Spinal cord (tissue), 10 donors: Measurements from ENCODE around the gene MED22. TPM values are rescaled to one million over a fixed set of nuclear protein-coding genes. Genes with fewer than 3 reads are reported as not detected.

Experiments used
- DNase-seq, 6 donors: peaks; one replicate each; pipeline versions ENCODE4 v3.0.0 to v3.0.0-alpha.2; 2013 to 2015; ENCODE audit warnings: low spot score in 6 of 6, low read depth in 4 of 6
- H3K27ac ChIP-seq: one replicate; pipeline ENCODE4 v1.5.1; 2013; ENCODE audit warnings: low read depth, low read length, control low read depth
- H3K27me3 ChIP-seq: one replicate; pipeline ENCODE4 v1.6.1; 2013; ENCODE audit warnings: low read length; ENCODE audit not compliant: control insufficient read depth, insufficient read depth
- H3K36me3 ChIP-seq: one replicate; pipeline ENCODE4 v1.6.1; 2013; ENCODE audit warnings: low read length; ENCODE audit not compliant: control insufficient read depth, insufficient read depth
- H3K4me1 ChIP-seq: one replicate; pipeline ENCODE4 v1.6.1; 2013; ENCODE audit warnings: low read length; ENCODE audit not compliant: control insufficient read depth, insufficient read depth
- H3K4me3 ChIP-seq: one replicate; pipeline ENCODE4 v1.5.1; 2013; ENCODE audit warnings: low read depth, low read length, control low read depth
- H3K9me3 ChIP-seq: one replicate; pipeline ENCODE4 v1.6.1; 2013; ENCODE audit warnings: low read length; ENCODE audit not compliant: control insufficient read depth, insufficient read depth
- WGBS: methylation state at CpG from one replicate; pipeline ENCODE4 v1.1.5; 2013; ENCODE audit warnings: missing lambda C conversion rate; ENCODE audit not compliant: insufficient coverage; 5-methylcytosine and 5-hydroxymethylcytosine counted together
- polyA plus RNA-seq, 2 donors: library from polyadenylated mRNA; unstranded; fragments of 120-200 nt; gene quantifications; one replicate each; pipeline ENCODE4 v1.2.1, GENCODE V29; 2013; ENCODE audit not compliant: insufficient read length in 2 of 2
- total RNA-seq, 2 donors: library from RNA; depleted of rRNA in 1 of 2; stranded (reverse); fragments of 120-200 nt in 1 of 2; fragments of >200 nt in 1 of 2; gene quantifications; one replicate each; pipeline versions ENCODE4 v1.2.3 to v1.2.4, GENCODE V29; 2013 to 2014
- donor health status: healthy.

MED22 gene
- total and polyA plus RNA-seq, 4 donors: 16.5 to 41.2 (median 33.0) TPM

GRCh38 chr9:133359399-133360175 lies 11.7 kb upstream of the MED22 start:
- no peaks in the 10 kb centered on the region for H3K9me3 ChIP-seq
- no peak overlapping the region for H3K4me3 ChIP-seq
- no peak overlapping the region for H3K27ac ChIP-seq
- peak in 1 of 6 donors; percentile 14 for DNase-seq
- H3K27me3 ChIP-seq: no peaks in the 10 kb centered on the region
- whole genome bisulfite sequencing: 77% methylated on average over 17 of the region's 20 CpGs
- H3K4me1 ChIP-seq: peaks cover 44% of the 10 kb centered on the region
- H3K36me3 ChIP-seq: peaks cover 76% of the 10 kb centered on the region

DNA sequence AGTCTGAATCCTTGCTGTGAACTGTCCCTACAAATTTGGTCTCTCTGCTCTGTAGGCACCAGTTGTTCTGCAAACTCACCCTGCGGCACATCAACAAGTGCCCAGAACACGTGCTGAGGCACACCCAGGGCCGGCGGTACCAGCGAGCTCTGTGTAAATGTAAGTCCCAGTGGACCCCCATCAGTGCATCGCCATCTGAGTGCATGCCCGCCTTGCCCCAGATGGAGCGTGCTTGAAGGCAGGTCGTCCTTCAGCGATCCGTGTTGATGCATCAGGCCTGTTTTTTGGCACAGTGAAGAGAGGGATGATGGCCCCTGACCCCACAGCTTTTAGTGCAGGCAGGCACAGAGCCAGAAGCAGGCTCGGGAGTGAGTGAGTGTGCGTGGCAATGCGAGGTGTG lies 9.7 kb upstream of the MED22 start:
- peaks cover 44% of the 10 kb centered on the region for H3K4me1 ChIP-seq
- no peak for DNase-seq
- WGBS: 87% methylated on average over 14 of the region's 14 CpGs
- H3K4me3 ChIP-seq: peak overlapping the region; percentile 68
- no peaks in the 10 kb centered on the region for H3K27me3 ChIP-seq
- peaks cover 71% of the 10 kb centered on the region for H3K36me3 ChIP-seq
- H3K27ac ChIP-seq: no peak overlapping the region
- H3K9me3 ChIP-seq: no peaks in the 10 kb centered on the region

GRCh38 chr9:133356391-133357091 lies 8.6 kb upstream of the MED22 start, which contains the start of the genes SURF1 and SURF2:
TSS of gene SURF1 (minus strand) at chr9:133356487. CDS start at chr9:133356453, 34 bp downstream.
TSS of gene SURF2 (plus strand) at chr9:133356550. CDS start at chr9:133356593, 43 bp downstream.
- Histone ChIP-seq H3K4me1 (peaks cover 44% of the 10 kb centered on the region), H3K36me3 (peaks cover 69% of the 10 kb centered on the region)
- under 1% methylated on average over 78 of the region's 78 CpGs for WGBS

DNA sequence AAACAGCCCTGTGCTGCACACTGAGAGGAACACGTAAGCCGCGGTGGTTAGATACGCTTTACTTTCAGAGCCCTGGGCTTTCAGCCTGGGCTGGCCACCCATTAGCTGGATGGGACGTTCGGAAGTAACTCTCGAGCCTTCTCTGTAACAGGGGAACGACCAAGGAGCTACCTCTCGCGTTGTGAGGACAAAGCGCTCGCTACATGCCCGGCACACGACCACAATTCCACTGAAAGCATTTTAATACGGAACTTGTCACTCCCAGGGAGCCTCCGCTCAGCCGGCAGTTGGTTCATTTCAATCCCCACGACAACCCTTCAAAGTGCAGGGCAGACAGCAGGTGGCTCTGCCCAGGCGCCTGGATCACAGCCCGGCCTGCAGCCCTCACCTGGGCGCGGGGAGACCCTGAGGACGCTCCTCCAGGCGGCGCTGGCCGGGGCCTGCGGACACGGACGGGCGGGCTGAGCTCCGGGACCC lies 8.0 kb upstream of the MED22 start:
- peaks cover 44% of the 10 kb centered on the region for H3K4me1 ChIP-seq
- no peak for DNase-seq
- H3K36me3 ChIP-seq: peaks cover 69% of the 10 kb centered on the region
- H3K27ac ChIP-seq: no peak overlapping the region
- H3K9me3 ChIP-seq: no peaks in the 10 kb centered on the region
- H3K4me3 ChIP-seq: peak overlapping the region; percentile 62
- WGBS: under 1% methylated on average over 31 of the region's 31 CpGs
- no peaks in the 10 kb centered on the region for H3K27me3 ChIP-seq

More at GRCh38 chr9:133356391-133357091, 8.6 kb upstream of the MED22 start, which contains the start of the genes SURF1 and SURF2:
- no peak within 1 kb of the TSS for H3K27ac ChIP-seq
- H3K9me3 ChIP-seq: no peaks in the 10 kb centered on the region
- no peaks in the 10 kb centered on the region for H3K27me3 ChIP-seq
- peak within 1 kb of the TSS; percentile 68 for H3K4me3 ChIP-seq
- DNase-seq: peak in 3 of 6 donors; percentile 75 to 94 (median 94)

DNA sequence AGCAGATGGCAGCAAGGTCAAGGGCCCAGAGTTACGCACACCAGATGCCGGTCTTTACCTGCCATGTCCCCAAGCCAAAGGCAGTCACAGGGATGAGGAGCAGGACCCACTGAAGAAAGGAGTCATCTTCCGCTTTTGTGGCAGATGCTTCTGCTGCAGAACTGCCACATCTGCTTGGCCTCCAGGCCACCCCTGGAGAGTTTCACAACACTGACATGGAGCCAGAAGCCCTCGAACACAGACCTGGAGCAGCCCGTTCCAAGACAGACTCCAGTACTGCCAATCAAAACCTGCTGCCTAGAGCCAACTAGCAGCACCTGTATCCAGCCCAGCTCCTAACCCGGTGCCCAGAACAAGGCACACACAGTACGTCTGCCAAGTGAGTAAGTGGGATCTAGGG lies 6.8 kb upstream of the MED22 start:
- WGBS: 89% methylated on average over 7 of the region's 7 CpGs
- H3K4me1 ChIP-seq: peaks cover 43% of the 10 kb centered on the region
- no peak for DNase-seq
- H3K27me3 ChIP-seq: no peaks in the 10 kb centered on the region
- no peak overlapping the region for H3K4me3 ChIP-seq
- no peak overlapping the region for H3K27ac ChIP-seq
- peaks cover 68% of the 10 kb centered on the region for H3K36me3 ChIP-seq
- no peaks in the 10 kb centered on the region for H3K9me3 ChIP-seq

DNA sequence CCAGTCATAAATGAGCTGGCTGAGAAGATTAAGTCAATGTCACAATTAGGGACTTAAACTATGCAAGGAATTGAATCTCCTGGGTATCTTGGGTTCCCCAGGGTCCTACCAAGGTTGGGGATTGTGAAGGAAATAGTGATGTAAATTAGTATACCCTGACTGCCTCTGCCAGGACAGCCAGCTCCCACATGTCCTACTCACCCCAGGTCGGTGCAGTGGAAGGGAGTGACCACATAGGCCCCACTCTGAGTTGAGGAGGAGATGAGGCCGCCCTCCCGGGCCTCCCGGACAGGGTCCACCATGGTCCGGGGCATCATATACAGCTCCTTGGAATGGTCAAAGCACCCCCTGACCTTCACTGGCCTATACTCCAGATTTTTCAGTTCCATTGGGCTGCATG lies 5.6 kb upstream of the MED22 start:
- 86% methylated on average over 5 of the region's 5 CpGs for WGBS

GRCh38 chr9:133352635-133353340 lies 4.9 kb upstream of the MED22 start:
- H3K27me3 ChIP-seq: no peaks in the 10 kb centered on the region
- DNase-seq: no peak
- peaks cover 38% of the 10 kb centered on the region for H3K4me1 ChIP-seq
- H3K36me3 ChIP-seq: peaks cover 55% of the 10 kb centered on the region
- H3K4me3 ChIP-seq: no peak overlapping the region
- WGBS: 80% methylated on average over 6 of the region's 8 CpGs
- H3K27ac ChIP-seq: no peak overlapping the region
- no peaks in the 10 kb centered on the region for H3K9me3 ChIP-seq

More for the DNA sequence above, 5.6 kb upstream of the MED22 start:
- H3K36me3 ChIP-seq: peaks cover 61% of the 10 kb centered on the region
- H3K9me3 ChIP-seq: no peaks in the 10 kb centered on the region
- H3K4me1 ChIP-seq: peaks cover 41% of the 10 kb centered on the region
- H3K27me3 ChIP-seq: no peaks in the 10 kb centered on the region
- DNase-seq: no peak
- H3K4me3 ChIP-seq: no peak overlapping the region
- no peak overlapping the region for H3K27ac ChIP-seq

DNA sequence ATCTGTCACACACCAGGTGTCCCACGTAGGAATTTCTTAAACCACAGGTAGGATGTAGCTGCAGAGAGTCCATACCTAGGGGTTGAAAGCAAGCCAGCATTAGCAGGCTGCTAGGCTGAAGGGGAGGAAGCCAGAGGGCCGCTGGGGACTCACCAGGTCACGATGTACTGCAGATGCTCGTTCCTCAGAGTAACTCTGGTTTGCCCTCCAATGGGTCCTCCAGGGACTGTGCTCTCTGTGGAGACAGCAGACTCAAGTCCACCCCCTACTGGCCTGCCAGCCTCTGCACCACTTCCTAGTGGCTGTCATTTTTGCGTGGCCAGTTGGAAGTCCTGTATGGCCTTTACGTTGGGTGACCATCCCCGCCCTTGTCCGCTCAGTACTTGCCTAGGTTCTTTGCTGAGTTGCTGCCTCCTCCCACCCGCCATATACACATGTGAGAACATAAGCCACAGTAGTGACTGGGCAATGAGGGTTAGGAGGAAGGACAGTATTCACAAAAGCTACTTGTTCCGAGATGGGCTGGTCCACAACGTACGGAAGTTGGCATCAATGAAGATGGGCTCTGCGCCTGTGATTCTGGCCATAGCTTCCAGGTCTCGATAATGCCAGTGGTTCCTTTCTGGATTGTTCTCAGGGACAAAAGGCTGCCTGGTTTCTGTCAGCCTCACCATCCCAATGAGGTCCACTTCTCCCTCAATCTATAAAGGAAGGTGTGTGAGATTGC lies 4.1 kb upstream of the MED22 start:
- Histone ChIP-seq H3K36me3 (peaks cover 50% of the 10 kb centered on the region), H3K9me3 (no peaks in the 10 kb centered on the region), H3K27me3 (no peaks in the 10 kb centered on the region), H3K4me1 (peaks cover 32% of the 10 kb centered on the region), H3K27ac (no peak overlapping the region), H3K4me3 (no peak overlapping the region)
- 77% methylated on average over 13 of the region's 14 CpGs for WGBS
- DNase-seq: no peak

DNA sequence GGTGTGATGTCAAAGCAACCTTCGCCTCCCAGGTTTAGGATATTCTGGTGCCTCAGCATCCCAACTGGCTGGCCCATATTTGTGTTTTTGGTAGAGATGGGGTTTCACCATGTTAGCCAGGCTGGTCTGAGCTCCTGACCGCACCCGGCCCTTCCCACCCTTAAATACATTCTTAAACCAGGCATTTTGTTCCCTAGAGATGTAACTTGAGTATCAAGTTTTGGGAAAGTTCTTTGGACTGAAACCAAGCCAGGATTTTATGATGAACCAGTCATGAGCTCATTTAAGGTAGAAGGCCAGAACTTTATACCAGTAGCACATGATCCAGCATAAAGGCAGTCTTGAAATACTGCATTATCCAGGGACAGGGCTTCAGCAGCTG lies 3.6 kb upstream of the MED22 start:
- H3K27me3 ChIP-seq: no peaks in the 10 kb centered on the region
- H3K4me3 ChIP-seq: no peak overlapping the region
- no peaks in the 10 kb centered on the region for H3K9me3 ChIP-seq
- DNase-seq: no peak
- no peak overlapping the region for H3K27ac ChIP-seq
- no CpG with 5 or more reads among the region's 3 CpGs for WGBS
- peaks cover 33% of the 10 kb centered on the region for H3K4me1 ChIP-seq
- H3K36me3 ChIP-seq: peaks cover 52% of the 10 kb centered on the region
